GM19240 (cell line): ENCODE data around the gene SH2D5.
"Not testable (repeated sequence)": the region's sequence is repeated elsewhere in the genome, so short reads cannot be mapped to it uniquely, and the experiment has no call there.

Experiments used
- DNase-seq: peaks from one replicate; pipeline ENCODE4 v3.0.0; 2011; ENCODE audit warnings: low spot score; ENCODE audit not compliant: insufficient read length

The SH2D5 gene

DNA sequence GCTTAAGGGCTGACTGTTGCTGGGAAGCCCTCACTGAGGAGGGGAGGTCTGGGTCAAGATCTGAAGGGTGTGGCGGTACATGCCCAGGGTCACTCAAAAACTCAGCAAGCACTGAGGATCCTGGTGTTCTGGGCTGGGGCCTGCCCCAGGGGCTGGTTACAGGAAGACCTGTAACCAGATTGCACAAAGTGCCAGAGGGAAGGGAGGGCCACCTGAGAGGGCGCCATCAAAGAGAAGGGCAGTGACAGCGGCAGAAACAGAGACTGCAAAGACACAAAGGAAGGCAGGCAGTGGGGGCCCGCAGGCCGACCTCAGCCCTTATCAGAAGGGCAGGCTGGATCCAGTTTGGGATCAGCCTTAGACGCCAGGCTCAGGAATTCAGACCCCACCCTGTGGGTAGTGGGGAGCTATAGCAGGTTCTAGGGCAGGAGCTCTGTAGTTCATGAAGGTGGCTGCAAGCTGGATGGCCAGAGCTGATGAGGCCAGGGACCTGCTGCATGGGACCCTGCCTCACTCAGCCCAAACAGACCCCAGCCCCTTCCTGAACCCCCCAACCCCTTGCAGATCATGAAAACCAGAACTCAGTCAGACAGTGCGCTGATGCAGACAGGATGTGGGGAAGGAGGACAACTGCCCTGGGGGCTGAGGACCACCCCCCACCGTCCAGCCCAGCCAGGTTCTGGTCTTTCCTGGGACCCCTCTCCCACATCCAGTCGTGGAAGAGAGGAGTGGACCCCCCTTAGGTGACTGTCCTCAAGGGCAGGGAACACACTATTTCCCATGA lies 3.9 kb downstream of the SH2D5 start:
- no peak for DNase-seq

DNA sequence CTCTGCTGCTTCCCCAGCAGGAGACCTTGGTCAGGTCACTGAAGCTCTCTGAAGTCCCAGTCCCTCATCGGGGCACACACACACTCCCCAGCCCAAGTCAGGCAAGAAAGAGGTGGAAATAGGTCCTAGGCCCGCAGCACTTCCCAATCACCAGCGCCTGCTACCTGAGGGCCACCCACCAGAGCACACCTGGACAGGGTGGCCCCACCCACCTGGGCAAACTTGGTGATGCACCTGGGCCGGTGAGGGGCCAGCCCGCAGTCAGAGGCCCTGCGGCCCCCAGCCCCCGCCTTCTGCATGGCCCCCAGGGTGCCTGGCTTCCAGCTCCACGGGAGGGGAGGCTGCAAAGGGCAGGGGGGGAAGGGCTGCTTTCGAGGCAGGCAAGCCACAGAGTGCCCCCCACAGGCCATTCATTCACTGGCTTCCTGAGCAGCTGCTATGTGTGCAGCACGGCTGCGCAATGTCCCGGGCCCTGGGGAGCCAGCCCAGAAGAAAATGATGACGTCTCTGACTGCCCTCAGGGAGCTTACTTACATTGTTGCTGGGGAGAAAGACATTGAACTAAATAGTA lies 4.7 kb downstream of the SH2D5 start:
- DNase-seq: no peak

- DNase-seq: no peak
These were observed 5.4 kb downstream of the SH2D5 start for GRCh38 chr1:20726932-20727745.

- no peak for DNase-seq
These were observed 6.2 kb downstream of the SH2D5 start for GRCh38 chr1:20726118-20726911.

GRCh38 chr1:20725189-20726117 lies 7.0 kb downstream of the SH2D5 start:
- DNase-seq: no peak

DNA sequence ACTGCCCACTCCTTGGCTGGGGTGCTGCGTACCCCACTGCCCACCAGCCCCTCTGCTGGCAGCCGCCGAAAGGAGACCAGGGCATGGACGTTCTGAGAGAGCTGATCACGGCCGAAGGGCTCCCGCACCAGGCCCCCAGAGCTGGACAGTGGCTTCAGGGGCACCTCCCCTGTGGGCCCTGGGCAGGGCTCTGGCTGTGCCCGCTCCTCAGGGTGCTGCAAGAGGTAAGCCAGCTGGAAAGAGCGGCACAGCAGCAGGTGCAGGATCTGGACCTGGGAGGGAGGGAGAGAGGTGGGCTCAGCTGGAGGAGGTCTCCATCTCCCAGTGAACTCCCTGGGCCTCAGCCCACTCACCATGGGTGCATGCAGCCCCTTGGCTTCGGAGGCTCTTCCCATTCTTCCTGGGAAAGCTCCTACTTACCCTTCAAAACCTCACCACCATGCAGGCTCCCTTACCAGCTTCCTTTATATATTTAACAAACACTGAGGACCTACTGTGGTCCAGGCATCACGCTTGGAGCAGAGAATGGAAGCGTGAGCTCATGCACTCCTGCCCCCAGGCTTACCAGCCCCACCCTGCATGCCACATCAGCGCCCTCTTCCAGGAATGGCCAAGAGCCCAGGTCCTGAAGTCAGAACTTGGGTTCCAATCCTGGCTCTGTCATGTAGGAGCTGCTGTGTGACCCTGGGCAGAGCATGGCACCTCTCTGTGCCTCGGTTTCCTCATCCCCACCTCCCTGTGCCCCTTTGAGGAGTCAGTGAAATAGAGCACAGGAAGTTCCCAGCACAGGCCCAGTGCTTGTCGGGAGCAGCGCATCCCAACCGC lies 7.9 kb downstream of the SH2D5 start:
- DNase-seq: no peak

GRCh38 chr1:20723537-20724363 lies 8.8 kb downstream of the SH2D5 start:
- DNase-seq: no peak

GRCh38 chr1:20723159-20723536 lies 9.4 kb downstream of the SH2D5 start:
- no peak for DNase-seq

DNA sequence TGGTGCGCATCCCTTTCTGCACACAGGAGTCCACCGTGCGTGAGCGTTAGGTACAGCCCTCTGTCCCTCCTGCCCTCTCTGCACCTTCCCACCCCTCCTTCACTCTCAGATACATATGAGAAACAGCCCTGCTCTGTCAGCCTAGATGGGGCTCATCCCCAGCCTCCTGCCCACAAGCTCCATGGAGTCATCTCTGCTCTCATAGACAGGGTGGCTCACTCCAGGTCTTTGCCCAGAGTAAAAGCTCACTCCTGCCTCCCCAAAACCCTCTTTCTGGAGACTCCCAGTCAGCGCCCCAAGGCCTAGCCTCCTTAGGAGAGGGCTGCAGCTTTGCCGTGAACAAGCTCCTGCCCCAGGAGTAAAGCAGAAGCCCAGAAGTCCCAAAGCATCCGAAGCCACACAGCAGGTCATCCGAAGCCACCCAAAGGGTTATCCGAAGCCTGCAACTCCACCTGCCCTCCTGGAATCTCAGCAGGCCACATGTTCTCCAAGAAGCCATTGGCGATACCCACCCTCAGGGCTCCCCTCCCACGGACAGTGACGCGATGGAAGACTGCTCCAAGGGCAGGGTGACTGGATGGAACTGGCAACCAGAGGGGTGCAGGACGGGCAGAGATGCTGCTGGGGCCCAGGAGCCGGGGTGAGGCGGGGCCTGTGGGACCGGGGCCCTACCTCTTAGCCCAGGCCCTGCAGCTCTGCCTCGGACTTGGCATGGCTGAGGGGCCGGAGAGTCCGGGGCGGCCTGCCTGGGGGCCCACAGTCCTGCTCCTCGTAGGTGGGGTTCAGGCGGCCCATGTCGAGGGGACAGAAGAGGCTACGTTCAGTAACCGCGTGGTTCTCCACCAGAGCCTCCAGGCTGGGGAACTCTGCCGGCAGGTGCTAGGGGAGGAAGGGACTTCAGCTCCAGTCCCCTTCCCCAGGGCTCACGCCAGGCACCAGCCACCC lies 11.1 kb downstream of the SH2D5 start:
- DNase-seq: no peak

DNA sequence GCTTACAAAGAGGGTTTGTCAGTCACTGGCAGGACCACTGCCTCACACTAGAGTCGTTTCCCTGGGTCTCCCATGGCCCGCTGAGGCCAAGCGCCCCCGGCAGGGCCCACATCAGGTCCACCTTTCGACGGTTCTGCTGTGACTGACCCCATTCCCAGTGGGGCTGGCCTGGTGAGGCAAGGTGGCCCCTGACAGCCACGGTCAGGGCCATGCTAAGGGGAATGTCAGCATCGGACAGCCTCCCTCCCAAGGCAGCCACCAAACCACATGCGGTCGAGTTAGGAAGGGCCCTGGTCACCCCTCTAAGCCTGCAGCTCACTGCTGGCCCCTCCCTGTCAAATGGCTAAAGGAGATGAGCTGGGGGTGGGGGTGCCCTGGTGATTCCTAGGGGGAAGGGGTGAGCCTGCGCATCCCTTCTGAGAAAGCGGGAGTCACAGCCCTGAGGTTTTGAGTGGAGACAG lies 11.8 kb downstream of the SH2D5 start:
- no peak for DNase-seq

DNA sequence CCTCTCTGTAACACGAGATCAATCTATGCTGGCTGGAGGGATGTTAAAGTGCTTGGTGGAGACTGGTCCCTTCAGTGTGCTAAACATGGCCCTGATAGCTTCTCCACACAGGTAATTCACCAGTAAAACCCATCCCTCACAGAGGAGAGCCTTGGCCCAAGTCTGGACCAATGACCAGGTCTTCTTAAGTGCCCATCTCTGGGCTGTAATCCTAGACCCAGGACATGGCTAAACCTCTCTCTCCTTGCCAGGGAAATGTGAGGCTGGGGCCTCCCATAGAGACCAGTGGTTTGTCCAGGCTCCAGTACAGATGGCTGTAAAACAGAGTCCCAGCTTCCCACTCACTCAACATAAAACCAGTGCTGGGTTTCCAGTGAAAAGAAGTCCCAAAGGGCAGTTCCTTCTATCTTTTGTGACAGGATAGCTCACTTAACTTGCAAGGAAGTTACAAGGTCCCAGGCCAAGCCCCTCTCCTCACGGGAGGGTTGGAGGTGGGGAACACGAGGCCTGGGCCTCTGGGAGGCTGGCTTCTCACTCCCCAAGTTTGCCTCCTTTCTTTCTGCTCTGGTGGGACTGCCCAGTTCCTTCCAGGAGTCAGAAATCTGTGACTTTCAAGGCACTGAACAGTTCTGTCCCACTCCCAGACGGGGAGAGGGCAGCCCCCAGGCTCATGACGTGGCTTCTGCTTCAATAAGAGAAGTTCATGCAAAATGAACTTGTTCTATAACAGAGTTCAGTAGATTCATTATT lies 12.5 kb downstream of the SH2D5 start:
- no peak for DNase-seq

- DNase-seq: no peak
These were observed 13.2 kb downstream of the SH2D5 start for GRCh38 chr1:20719261-20719660.

DNA sequence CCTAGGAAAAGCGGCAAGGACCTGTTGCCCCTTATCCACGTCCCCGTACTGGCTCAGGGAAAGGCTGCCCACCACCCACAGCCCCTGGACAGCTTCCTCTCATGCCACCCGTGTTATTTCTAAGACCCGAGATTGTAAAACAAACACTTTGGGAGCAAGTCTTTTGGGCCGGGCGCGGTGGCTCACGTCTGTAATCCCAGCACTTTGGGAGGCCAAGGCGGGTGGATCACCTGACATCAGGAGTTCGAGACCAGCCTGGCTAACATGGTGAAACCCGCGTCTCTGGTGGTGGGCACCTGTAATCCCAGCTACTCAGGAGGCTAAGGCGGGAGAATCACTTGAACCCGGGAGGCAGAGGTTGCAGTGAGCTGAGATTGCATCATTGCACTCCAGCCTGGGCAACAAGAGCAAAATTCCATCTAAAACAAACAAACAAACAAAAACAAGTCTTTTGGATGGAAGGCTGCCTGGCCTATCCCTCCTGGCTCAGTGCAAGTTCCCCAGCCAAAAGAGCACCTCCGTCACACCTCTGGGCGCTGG lies 14.1 kb downstream of the SH2D5 start:
- not testable (repeated sequence) for DNase-seq

DNA sequence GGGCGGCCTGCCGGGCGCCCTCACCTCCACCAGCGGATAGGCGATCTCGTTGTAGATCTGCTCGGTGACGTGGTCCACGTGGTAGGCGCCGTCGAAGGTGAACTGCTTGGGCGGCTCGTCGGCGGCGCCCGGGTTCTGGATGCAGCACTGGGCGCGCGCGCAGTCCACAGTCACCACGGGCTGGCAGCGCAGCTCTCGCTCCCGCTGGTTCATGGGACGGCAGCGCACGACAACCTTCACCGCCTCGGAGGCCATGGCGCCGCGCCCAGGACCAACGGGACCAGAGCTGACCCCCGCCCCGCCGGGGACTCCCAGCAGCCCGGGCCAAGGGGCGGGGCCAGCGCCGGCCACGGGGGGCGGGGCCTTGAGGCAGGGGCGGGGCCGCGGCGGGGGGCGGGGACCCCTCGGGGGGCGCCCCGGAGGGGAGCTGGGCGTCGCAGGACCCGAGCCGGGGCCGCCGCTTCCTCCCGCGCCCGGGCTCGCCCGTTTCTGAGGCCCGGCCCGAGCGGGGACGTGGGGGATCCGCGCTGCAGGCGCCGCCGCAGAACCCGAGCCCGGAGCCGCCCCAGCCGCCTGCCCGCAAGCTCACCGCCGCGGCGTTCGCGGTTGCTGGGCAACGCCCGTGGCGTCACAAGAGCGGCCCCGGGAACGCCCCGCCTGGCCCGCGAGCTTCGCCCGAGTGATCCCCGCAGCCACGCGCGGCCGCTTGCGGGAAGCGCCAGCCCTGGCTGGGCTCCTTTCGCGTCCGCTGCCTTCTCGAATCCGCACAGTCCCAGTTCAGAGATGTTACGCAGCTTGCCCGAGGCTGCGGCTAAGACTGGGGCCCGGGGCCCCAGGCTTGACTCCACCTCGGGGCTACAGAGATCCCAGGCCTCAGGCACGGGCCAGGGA lies 14.8 kb downstream of the SH2D5 start, which contains the start of gene KIF17:
Gene KIF17 (minus strand): TSS at position 556 of the 891 bp plus-strand sequence. CDS start 301 bp downstream, at position 255.
- DNase-seq: peak; percentile 57

GRCh38 chr1:20716232-20716631 lies 16.3 kb downstream of the SH2D5 start:
- DNase-seq: no peak
